T47D (cell line): Measurements from ENCODE around the gene CMPK1.
A peak's percentile ranks its signal among the peaks of the same experiment; 100 is the strongest.

Experiments
- DNase-seq, 2 experiments: peaks; one replicate each; pipeline versions ENCODE4 v3.0.0 to v3.0.0-alpha.2; 2011 to 2012; ENCODE audit warnings: low read depth in 1 of 2, low spot score in 1 of 2
- JUND ChIP-seq: IDR thresholded peaks from 2 replicates; pipeline ENCODE4 v1.6.1; 2012; ENCODE audit warnings: low read depth
- in situ Hi-C: cut with HindIII; loops from 2 replicates; pipeline ENCODE4 v1.10.0; 2016; ENCODE audit warnings: low sequenced_read_pairs, low pct_unique_long_range_greater_than_20kb

Gene CMPK1

GRCh38 chr1:47388030-47388890 is 54.7 kb downstream of the CMPK1 start:
- no peak for DNase-seq
- in situ Hi-C loops = no loop called here
- no peak for TF ChIP-seq JUND

- DNase-seq = peak in 1 of 2 experiments; percentile 67
- in situ Hi-C loops = no loop called here
- TF ChIP-seq JUND = no peak
Measured at GRCh38 chr1:47388891-47389238, 55.3 kb downstream of the CMPK1 start.

GRCh38 chr1:47389731-47390130 is 56.1 kb downstream of the CMPK1 start:
- TF ChIP-seq JUND = no peak
- no peak for DNase-seq
- in situ Hi-C loops = no loop called here

GRCh38 chr1:47390843-47391242 is 57.3 kb downstream of the CMPK1 start:
- DNase-seq = no peak
- in situ Hi-C loops = no loop called here
- no peak for TF ChIP-seq JUND

GRCh38 chr1:47393141-47393540 is 59.6 kb downstream of the CMPK1 start:
- TF ChIP-seq JUND = no peak
- in situ Hi-C loops = no loop called here
- DNase-seq = no peak

GRCh38 chr1:47395433-47395832 is 61.8 kb downstream of the CMPK1 start:
- TF ChIP-seq JUND = no peak
- in situ Hi-C loops = no loop called here
- DNase-seq = no peak

GRCh38 chr1:47396671-47397196 is 63.1 kb downstream of the CMPK1 start:
- DNase-seq = no peak
- no peak for TF ChIP-seq JUND
- in situ Hi-C loops = no loop called here

- no peak for DNase-seq
- in situ Hi-C loops = no loop called here
Measured at GRCh38 chr1:47399138-47399845, 65.7 kb downstream of the CMPK1 start.

GRCh38 chr1:47399846-47400155 is 66.2 kb downstream of the CMPK1 start:
- in situ Hi-C loops = no loop called here
- no peak for DNase-seq
- TF ChIP-seq JUND = no peak

More at GRCh38 chr1:47399138-47399845, 65.7 kb downstream of the CMPK1 start:
- TF ChIP-seq JUND = no peak

- TF ChIP-seq JUND = no peak
- no peak for DNase-seq
- in situ Hi-C loops = no loop called here
Measured at GRCh38 chr1:47401761-47402160, 68.2 kb downstream of the CMPK1 start.

- DNase-seq = no peak
- in situ Hi-C loops = no loop called here
- no peak for TF ChIP-seq JUND
Measured at GRCh38 chr1:47402591-47402990, 69.0 kb downstream of the CMPK1 start.

GRCh38 chr1:47403321-47403910 is 69.8 kb downstream of the CMPK1 start:
- DNase-seq = no peak
- TF ChIP-seq JUND = no peak
- in situ Hi-C loops = no loop called here

- in situ Hi-C loops = no loop called here
Measured at GRCh38 chr1:47405697-47406096, 72.1 kb downstream of the CMPK1 start.

More at GRCh38 chr1:47405697-47406096, 72.1 kb downstream of the CMPK1 start:
- no peak for TF ChIP-seq JUND
- DNase-seq = no peak
